ENCODE measurements around the gene PTPRU.

The PTPRU gene

DNA sequence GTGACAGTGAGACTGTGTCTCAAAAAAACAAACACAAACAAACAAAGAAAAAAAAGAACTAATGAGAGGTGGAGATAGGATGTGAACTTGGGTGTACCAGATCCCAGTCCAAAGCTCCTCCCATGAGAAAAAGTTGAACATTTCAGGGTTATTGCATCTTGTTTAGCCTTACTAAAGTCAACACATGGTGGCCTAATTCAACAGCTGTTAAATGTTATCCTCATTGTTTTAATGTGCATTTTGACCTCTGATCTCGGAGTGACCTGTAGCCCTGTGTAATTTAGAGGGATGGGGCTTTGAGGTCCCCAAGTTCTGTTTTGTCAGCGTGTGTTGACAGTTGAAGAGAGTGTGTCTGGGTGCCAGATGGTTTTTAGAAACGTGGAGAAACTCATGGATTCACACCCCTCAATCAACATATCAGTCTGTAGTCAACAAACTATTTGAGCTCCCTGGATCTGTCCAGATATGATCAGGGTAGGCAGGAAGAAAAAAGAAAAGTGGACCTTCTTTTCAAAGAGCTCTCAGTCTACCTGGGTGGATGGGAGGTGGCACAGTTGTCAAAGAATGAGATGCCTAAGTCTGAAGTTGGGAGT is 34.7 kb downstream of the PTPRU start:
- DNase-seq: no peak

DNA sequence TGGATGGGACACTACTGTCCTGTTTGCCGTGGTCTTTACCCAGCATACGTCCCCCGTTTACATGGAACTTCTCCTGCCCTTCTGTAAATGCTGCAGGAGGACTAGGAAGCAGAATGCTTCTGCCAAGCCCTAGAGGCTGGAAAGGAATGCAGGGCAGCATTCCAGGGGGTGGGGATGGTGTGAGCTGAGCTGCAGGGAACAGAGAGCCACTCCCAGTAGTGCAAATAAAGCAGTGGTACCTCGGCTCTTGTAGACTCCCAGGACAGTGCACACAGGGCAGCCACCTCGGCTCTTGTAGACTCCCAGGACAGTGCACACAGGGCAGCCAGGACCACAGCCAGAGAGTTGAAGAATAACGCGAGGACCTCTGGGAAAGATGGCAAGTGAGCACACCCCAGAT is 35.4 kb downstream of the PTPRU start:
- DNase-seq: no peak

DNA sequence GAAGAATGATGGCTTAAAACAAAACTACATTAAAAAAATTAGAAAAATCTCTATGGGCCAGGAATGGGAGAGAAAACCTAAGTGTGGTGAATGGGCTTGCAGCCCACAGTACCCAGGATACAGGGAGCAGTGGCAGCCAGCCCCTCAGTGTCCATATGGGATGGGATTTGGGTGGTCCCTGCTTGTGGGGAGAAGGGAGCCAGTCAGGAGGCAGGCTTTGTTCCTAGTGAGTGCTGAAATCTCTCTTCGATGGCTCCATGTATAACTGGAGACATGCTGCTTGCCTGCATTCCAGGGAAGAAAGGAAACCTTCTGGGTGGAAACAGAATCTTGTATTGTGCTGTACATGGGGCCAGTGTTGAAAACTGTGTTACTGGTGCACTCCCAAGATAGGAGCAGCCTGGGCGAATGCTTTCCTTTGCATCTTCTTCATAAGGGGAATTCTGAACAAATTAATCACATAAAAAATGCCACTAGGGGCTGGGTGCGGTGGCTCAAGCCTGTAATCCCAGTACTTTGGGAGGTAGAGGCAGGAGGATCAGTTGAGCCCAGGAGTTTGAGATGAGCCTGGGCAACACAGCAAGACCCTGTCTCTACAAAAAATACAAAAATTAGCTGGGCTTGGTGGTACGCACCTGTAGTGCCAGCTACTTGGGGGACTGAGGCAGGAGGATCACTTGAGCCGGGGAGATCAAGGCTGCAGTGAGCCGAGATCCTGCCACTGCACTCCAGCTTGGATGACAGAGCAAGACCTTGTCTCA is 36.0 kb downstream of the PTPRU start:
- no peak for DNase-seq

DNA sequence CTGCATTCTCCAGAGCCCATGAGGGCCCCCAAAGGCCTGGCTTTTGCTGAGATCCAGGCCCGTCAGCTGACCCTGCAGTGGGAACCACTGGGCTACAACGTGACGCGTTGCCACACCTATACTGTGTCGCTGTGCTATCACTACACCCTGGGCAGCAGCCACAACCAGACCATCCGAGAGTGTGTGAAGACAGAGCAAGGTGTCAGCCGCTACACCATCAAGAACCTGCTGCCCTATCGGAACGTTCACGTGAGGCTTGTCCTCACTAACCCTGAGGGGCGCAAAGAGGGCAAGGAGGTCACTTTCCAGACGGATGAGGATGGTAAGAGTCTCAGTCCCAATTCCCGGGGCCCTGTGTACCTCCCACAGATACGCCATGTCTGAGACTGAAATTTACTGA is 39.1 kb downstream of the PTPRU start:
- DNase-seq: no peak

DNA sequence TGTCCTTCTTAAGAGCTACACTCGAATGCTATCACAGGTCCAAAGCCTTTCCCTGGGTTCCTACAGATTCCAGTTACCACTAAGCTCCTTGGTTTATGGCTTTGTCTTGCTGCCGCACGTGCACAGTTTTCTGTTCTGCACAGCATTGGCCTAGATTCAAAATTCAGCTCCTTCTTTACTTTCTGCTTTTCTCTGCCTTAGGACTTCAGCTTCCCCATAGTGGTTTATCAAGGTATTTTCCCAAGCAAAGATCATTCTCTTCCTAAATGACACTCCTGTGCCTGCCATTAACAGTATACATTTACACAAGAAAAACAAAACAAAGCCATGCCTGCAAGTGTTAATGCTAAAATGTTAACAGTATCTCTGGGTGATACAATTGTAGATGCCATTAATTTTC is 41.8 kb downstream of the PTPRU start:
- no peak for DNase-seq

DNA sequence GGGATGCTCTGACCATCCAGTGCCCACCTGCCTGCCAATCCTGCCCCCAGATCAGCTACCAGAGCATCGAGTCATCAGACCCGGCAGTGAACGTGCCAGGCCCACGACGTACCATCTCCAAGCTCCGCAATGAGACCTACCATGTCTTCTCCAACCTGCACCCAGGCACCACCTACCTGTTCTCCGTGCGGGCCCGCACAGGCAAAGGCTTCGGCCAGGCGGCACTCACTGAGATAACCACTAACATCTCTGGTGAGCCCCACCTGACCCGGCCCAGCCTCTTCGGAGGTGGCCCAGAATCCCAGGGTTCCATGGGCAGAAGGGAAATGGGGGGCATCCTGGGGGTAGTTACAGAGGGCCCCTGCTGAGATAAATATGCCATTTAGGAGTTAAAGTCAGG is 43.1 kb downstream of the PTPRU start:
- DNase-seq: no peak

DNA sequence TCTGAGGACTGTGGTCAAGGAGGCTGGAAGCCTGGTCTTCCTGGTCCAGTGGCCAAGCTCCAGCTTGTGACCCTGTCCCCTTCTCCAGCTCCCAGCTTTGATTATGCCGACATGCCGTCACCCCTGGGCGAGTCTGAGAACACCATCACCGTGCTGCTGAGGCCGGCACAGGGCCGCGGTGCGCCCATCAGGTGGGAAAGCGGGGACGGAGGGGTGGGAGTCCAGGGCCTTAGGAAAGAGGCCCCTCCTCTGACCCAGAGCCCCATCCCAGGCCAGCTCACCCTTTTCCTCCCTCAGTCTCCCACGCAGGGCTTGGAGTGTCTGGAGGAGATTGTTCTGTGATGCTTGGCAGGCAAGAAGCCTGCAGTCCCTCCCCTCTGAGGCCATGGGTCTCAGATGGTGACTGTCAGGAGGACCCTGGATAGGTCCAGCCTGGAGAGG is 43.6 kb downstream of the PTPRU start:
- no peak for DNase-seq

DNA sequence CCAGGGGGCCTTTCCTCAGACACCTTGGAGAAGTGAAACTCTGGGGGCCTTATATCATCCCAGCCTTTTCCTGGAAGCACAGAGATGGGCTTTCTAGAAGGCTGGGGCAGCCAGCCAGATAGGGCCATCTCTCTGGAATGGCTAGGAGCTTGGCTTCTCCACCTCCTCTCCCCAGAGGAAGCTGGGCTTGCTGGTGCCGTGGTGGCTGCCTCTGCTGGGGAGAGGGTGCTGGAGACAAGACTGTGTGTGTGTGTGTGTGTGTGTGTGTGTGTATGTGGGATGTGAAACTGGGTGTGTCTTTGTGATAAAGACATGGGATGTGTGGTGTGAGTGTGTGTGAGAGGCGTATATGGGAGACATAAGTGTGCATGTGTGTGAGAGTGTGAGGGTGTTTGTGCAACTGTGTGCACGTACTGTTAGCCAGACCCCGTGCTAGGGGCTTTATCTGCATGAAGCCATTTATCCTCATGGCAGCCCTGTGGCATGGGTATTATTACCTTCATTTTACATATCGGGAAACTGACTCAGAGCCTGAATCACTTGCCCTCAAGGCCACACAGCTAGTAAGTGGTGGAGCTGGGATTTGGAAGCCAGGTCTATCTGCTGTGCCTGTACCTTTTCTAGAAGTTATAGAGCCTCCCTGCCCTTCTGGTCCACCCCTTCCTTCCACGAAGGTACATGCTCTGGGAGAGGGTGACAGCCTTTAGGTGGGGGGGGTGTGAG is 44.2 kb downstream of the PTPRU start:
- no peak for DNase-seq

DNA sequence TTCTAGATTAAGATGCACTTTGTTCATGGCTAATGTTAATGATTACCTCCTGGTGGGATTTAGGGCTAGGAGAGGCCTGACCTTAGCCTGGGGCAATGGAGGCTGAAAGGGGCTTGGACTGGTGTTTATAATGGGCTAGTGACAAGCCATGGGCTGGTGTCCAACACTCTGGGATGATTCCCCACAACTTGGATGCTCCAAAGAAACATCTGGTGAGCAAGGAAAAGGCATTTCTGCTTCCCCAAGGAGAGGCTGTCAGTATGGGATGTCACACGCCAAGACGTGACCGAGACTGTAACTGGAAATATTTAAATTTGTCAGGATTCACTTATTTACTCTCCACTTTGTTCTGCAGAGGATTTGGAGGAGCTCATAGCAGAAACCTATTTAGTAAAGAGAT is 45.2 kb downstream of the PTPRU start:
- no peak for DNase-seq

DNA sequence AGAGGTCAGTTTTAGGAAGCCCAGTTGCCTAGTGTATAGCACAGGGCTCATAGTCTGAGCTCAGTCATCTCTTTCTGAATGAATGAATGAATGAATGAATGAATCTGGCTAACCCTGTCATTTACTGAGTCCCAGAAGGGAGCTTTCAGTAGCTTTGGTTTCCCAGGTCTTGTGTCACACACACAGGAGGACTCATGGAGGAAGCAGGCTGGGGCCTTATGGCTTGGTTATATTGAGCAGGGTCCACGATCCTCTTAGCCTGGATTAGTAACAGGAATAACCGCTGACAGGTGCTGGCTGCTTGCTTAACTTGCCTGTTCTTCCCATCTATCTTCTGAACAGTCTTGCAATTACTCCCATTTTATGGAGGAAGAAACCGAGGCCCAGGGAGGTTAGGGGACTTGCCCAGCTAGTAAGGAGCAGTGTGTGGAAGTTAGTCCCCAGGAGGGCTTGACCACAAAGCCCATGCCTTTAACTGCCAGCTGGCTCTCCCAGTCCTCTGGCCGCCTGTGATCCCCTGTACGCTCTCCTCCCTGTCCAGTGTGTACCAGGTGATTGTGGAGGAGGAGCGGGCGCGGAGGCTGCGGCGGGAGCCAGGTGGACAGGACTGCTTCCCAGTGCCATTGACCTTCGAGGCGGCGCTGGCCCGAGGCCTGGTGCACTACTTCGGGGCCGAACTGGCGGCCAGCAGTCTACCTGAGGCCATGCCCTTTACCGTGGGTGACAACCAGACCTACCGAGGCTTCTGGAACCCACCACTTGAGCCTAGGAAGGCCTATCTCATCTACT is 46.0 kb downstream of the PTPRU start:
- DNase-seq: no peak

DNA sequence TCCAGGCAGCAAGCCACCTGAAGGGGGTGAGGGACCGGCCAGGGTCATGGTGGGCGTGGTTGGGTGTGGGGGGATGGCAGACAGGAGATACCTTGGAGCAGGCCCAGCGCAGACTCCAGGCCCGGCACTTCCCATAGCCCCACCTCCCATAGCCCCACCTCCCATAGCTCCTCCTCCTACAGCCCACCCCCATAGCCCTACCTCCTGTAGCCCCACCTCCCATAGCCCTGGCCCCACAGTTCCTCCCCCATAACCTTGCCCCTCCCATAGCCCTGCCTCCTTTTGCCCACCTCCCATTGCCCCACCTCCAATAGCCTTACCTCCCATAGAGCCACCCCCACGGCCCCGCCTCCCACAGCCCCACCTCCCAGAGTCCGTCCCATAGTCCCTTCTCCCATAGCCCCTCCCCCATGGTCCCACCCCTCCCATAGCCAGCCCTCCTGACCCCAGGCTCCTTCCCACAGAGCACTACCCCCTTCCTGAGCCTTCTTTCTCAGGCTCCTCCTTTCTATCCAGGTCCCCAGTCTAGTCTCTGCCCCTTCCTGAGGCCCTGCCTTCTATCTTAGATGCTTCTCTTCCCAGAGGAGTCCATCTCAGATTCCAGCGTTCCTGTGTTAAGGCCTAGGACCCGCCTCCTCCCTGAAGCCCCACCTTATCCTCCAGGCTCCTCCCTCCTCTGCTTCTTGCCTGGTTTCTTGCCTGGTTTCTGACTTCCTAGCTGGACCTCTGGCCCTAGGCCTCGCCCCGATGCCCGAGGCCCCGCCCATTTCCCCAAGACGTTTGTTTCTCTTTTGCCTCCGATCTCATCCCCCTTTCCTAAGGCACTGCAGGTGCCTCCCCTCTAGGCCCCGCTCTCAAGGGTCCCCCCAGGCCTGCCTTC is 46.8 kb downstream of the PTPRU start:
- no peak for DNase-seq

DNA sequence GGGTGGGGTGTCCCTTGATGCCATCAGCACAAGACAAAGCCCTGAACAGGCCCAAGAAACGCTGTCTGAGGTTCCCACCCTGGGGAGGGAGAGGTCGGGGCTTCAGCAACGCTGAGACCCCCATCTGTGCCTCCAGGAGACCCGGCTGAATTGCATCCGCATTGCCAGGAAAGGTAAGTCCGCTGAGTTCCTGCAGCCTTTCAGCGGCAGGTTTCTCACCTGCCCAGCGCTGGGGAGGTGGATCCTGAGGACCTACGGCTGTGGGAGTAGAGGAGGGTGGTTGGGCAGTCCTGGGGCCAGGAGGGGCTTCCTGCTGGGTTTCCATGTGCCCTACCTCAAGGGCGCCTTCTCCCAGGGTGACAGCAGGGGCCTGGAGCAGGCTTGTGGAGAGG is 47.5 kb downstream of the PTPRU start:
- no peak for DNase-seq

DNA sequence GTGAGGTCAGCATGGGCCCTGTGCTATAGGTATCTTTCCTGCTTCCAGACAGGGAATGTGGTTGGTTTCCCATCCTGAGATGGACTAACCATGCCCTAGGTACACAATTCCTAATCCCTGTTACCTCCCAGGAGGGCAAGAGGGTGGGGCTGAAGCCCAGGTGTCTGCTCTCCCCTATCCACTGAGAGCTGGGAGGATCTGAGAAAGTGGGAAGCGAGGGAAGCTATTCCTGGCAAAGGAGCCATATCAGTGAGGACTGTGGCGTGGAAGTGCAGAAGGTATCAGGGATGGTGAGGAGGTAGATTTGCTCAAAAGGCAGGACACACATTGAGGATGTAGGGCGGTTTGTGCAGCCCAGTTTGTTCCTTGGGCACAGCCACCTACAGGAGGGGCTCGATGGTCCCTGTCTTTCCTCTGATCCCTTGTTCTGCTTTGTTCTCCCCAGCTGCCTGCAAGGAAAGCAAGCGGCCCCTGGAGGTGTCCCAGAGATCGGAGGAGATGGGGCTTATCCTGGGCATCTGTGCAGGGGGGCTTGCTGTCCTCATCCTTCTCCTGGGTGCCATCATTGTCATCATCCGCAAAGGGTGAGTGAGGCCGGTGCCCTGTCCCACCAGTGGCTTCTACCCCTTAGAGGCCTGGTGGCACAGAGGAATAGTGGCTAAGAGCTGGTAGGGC is 48.1 kb downstream of the PTPRU start:
- no peak for DNase-seq

DNA sequence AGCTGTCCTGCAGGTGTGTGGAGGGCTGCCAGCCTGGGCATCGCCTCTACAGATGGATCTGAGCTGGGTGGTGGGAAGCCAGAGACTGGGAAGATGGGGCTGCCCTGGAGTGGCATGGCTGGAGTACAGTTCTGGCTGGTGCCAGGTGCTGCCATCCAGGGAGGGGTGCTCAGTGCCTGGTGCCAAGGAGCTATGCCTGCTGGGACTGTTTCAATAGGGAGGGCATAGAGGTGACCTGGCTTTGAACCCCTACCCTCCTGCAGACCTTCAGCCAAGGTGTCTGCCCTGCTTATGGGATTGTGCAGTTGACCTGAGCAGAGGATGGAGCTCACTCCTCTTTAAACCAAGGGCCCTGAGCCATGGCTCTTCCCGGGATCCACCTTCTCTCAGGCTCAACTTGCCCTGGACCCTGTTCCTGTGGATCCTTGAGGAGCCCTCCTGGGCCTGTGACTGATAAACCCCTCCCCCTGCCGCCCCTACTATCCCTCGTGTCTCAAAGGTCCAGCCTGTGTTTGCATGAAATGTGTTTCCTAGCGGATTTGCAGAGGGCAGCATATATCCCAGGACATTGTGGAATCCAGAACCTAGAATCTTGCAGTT is 48.7 kb downstream of the PTPRU start:
- DNase-seq: no peak

DNA sequence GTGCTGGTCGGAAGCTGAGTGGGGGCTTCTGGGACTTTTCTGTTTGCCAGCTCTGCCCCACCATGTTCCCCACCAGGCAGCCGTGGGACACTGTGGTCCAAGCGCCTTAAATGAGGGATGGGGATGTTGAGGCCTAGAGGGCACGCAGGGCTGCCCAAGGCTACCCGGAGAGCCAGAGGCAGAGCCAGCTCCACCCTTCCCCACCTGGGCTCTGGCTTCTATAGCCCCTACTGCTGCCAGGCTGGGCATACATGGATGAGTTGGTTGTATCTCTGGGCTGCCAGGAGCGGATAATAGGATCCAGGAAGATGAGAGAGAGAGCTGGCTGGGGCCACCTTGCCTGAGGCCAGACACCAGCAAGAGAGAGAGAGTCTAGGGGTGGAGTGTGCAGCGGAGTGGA is 49.4 kb downstream of the PTPRU start:
- DNase-seq: no peak

DNA sequence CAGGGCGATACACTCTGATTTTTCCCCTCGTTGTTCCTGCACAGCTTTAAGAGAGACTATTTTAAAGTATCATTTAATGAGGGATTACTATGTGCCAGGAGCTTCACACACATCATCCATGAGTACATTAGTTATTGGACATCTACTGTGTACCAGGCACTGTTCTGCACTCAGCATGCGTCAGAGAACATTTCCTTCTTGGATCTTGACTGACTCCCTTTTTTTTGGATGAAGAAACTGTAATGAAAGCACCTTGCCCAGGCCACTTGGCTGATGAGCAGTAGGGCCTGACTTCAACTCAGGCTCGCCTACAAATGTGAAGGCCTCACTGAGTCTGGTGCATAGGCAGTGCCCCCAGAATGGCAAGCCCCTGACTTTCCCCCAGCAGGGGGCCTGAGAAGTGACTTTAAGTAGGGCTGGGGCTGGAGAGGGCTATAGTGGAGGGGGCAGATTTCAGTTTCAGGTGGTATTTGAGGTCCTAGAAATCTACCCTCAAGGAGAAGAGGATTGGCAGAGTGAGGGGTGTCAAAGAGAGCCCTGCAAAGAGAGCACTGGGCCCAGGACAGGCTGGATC is 50.0 kb downstream of the PTPRU start:
- no peak for DNase-seq

DNA sequence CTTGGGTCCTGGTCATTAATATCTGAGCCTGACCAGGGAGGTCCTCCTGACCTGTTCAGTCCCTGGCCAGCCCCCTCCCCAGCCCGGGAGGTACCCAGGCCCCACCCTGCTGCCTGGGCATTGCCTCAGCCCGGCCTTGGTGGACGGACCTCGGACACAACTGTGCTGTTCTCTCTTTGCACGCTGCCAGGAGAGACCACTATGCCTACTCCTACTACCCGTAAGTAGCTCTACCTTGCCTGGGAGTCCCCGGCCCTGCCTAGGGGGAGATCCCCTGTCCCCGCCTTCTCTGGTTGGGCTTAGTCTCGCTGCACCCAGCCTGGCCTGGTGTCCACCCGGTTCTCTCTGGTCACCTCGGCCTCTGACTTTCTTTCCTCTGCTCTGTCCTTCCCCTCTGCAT is 53.2 kb downstream of the PTPRU start:
- no peak for DNase-seq

DNA sequence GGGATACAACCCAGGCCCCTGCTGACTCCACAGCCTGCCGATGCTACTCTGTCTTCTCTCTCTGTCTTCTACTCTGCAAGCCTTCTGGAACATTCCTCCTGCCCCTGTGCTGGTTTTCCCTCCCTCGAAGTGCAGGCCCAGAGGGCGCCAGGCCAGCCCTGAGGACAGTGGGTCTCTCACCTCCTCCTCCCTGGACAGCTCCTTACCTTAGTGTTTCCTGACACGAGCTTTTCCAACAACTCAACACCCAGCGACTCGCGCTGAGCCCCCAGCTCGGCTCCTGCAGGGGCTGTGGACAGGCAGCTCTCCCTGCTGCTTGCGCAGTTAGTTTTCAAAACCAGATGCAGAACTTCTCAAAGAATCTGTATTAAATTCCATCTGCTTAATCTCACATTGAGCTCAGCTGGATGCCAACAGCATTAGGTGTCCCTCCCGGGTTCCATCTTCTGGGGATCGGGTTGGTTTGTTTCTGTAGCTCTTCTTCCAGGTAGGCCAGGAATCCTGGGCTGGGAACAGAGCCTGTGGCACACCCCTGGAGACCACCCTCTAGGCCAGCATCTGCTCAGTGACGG is 54.2 kb downstream of the PTPRU start:
- DNase-seq: no peak

DNA sequence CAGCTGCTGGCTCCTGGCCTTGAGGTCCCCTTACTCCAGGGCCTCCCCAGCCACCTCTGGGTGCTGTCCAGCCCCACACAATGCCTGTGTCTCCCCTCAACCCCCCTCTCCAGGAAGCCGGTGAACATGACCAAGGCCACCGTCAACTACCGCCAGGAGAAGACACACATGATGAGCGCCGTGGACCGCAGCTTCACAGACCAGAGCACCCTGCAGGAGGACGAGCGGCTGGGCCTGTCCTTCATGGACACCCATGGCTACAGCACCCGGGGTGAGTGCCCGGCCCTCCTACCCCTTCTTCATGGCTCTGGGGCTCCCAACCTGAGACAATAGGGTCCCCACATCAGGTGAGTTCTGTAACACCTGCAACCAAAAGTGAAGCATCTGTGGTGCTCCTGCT is 55.4 kb downstream of the PTPRU start:
- no peak for DNase-seq

DNA sequence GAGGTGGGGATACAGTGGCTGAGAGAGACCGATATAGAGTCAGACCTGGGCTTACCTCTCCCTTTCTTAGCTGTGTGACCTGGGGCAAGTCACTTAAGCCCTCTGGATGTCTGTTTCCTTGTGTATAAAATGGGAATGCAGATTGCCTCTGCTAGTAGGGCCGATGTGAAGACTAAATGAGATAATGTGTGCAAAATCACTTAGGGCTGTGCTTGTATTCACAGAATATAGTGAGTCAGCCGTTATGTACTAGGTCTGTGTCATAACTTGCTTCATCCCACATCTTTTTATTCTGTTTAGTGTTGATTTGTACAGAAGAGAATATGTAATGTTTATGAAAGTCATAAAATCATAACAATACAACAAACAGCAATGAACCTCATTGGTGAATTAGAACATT is 56.0 kb downstream of the PTPRU start:
- DNase-seq: no peak

DNA sequence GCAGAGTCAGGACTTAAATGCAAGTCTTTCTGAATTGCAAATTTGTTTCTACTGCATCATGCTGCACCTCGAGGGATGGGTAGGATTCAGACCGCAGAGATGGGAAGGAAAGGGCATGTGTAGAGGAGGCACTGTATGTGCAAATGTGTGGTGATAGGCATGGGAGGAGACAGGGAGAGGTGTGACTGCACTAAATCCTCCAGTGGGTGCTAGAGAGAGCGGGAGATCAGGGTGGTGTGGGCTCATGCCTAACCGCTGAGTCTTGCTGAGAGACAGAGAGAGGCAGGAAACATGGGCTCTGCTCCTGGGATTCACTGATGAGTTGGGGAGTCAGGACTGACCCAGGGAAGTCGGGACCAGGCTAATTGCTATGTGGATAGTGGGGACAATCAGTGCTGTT is 61.1 kb downstream of the PTPRU start:
- no peak for DNase-seq

Data from activated CD4-positive, alpha-beta T cell treated with anti-CD3 and anti-CD28 coated beads for 4 hours (primary cell).